Mononuclear cell (primary cell): ENCODE results near the gene USP17L22. TPM values are rescaled to one million over a fixed set of nuclear protein-coding genes. Genes with fewer than 3 reads are reported as not detected.

Source experiments
- total RNA-seq: library from RNA; depleted of rRNA; stranded (reverse); fragments of >200 nt; gene quantifications from one replicate; pipeline ENCODE4 v1.2.3, GENCODE V29; 2012

The USP17L22 gene
- total RNA-seq, 1 donor: not detected

Other genes starting within 250 kb of the USP17L22 start
- gene FAM90A26, start 97.2 kb upstream of the USP17L22 start, total RNA-seq: not detected
- gene USP17L10, start 57.0 kb upstream of the USP17L22 start, total RNA-seq: not detected
- gene USP17L11, start 52.2 kb upstream of the USP17L22 start, total RNA-seq: not detected
- not detected for gene USP17L12, start 47.5 kb upstream of the USP17L22 start, total RNA-seq
- gene USP17L13, start 42.7 kb upstream of the USP17L22 start, total RNA-seq: not detected
- not detected for gene USP17L15, start 33.2 kb upstream of the USP17L22 start, total RNA-seq
- gene USP17L17, start 23.7 kb upstream of the USP17L22 start, total RNA-seq: not detected
- not detected for gene USP17L18, start 19.0 kb upstream of the USP17L22 start, total RNA-seq
- not detected for gene USP17L19, start 14.2 kb upstream of the USP17L22 start, total RNA-seq
- not detected for gene USP17L20, start 9.5 kb upstream of the USP17L22 start, total RNA-seq
- not detected for gene USP17L21, start 4.7 kb upstream of the USP17L22 start, total RNA-seq
- gene USP17L24, start 57.5 kb downstream of the USP17L22 start, total RNA-seq: not detected
- not detected for gene USP17L25, start 62.3 kb downstream of the USP17L22 start, total RNA-seq
- not detected for gene USP17L26, start 67.0 kb downstream of the USP17L22 start, total RNA-seq
- gene USP17L5, start 71.8 kb downstream of the USP17L22 start, total RNA-seq: not detected
- not detected for gene USP17L27, start 76.5 kb downstream of the USP17L22 start, total RNA-seq
- gene USP17L28, start 81.3 kb downstream of the USP17L22 start, total RNA-seq: not detected
- not detected for gene USP17L29, start 86.0 kb downstream of the USP17L22 start, total RNA-seq
- not detected for gene USP17L30, start 95.5 kb downstream of the USP17L22 start, total RNA-seq
- not detected for gene DEFB131A, start 176.8 kb downstream of the USP17L22 start, total RNA-seq